ENCODE measurements around the gene TDRD9.

TDRD9 gene

DNA sequence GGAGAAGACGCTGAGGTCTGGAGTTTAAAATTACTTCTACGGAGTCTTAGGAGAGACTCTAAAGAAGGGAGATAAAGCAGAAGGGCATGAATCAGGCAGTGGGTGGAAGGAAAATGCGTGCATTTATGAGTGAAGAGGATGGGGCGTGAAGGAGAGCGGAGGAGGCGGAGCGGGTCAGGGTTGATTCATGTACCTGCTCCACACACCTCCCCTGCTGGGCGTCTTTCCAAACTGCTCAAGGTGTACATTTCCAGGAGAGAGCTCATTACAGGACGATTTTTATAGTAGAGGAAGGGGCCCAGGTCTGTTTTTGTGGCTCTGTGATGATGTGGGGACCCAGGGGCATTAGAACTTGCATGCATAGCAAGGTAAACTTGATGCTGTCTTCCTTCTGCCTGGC lies 92.2 kb downstream of the TDRD9 start:
- no peak overlapping the region for H3K4me3 ChIP-seq (ENCODE audit: low read length)
- DNase-seq, result no peak
- H3K9me2 ChIP-seq (replicated peaks; ENCODE audit: insufficient read depth, low read length), result no peaks in the 10 kb centered on the region
- H2AFZ ChIP-seq (ENCODE audit: low read length), result no peak overlapping the region
- H3K9me3 ChIP-seq (replicated peaks; ENCODE audit: insufficient read depth, low read length), result no peaks in the 10 kb centered on the region
- H3K9ac ChIP-seq (ENCODE audit: low read length), result no peak overlapping the region
- no peaks in the 10 kb centered on the region for H3K79me2 ChIP-seq (ENCODE audit: low read length)
- H3K36me3 ChIP-seq (replicated peaks; ENCODE audit: insufficient read depth, low read length), result no peaks in the 10 kb centered on the region
- H3K4me1 ChIP-seq (ENCODE audit: low read length), result no peaks in the 10 kb centered on the region
- TF ChIP-seq CTCF (IDR thresholded peaks at IDR 0.05; ENCODE audit: low read length) (no peak), EZH2 (optimal IDR thresholded peaks at IDR 0.05; ENCODE audit: low read depth, low read length) (no peak), EZH2phosphoT487 (IDR thresholded peaks at IDR 0.05; ENCODE audit: low read length) (no peak)
- no peaks in the 10 kb centered on the region for H3K27me3 ChIP-seq (replicated peaks; ENCODE audit: insufficient read depth, low read length)
- H4K20me1 ChIP-seq (ENCODE audit: insufficient read depth, low read length), result no peaks in the 10 kb centered on the region
- H3K27ac ChIP-seq (ENCODE audit: low read length), result no peak overlapping the region
- H3K4me2 ChIP-seq (ENCODE audit: low read depth, low read length), result no peak overlapping the region
- H3F3A ChIP-seq (ENCODE audit: insufficient read depth, low read length), result no peaks in the 10 kb centered on the region

GRCh38 chr14:104023325-104024055 lies 95.2 kb downstream of the TDRD9 start:
- Histone ChIP-seq H3K27me3 (replicated peaks; ENCODE audit: insufficient read depth, low read length) (no peaks in the 10 kb centered on the region), H3K27ac (ENCODE audit: low read length) (no peak overlapping the region), H3K4me2 (ENCODE audit: low read depth, low read length) (no peak overlapping the region), H2AFZ (ENCODE audit: low read length) (no peak overlapping the region), H4K20me1 (ENCODE audit: insufficient read depth, low read length) (no peaks in the 10 kb centered on the region), H3K79me2 (ENCODE audit: low read length) (no peaks in the 10 kb centered on the region), H3K9me2 (replicated peaks; ENCODE audit: insufficient read depth, low read length) (no peaks in the 10 kb centered on the region), H3K9me3 (replicated peaks; ENCODE audit: insufficient read depth, low read length) (no peaks in the 10 kb centered on the region), H3F3A (ENCODE audit: insufficient read depth, low read length) (no peaks in the 10 kb centered on the region), H3K4me1 (ENCODE audit: low read length) (no peaks in the 10 kb centered on the region), H3K9ac (ENCODE audit: low read length) (no peak overlapping the region), H3K4me3 (ENCODE audit: low read length) (no peak overlapping the region), H3K36me3 (replicated peaks; ENCODE audit: insufficient read depth, low read length) (no peaks in the 10 kb centered on the region)
- DNase-seq, result no peak
- TF ChIP-seq EZH2 (optimal IDR thresholded peaks at IDR 0.05; ENCODE audit: low read depth, low read length) (no peak), EZH2phosphoT487 (IDR thresholded peaks at IDR 0.05; ENCODE audit: low read length) (no peak), CTCF (IDR thresholded peaks at IDR 0.05; ENCODE audit: low read length) (no peak)

DNA sequence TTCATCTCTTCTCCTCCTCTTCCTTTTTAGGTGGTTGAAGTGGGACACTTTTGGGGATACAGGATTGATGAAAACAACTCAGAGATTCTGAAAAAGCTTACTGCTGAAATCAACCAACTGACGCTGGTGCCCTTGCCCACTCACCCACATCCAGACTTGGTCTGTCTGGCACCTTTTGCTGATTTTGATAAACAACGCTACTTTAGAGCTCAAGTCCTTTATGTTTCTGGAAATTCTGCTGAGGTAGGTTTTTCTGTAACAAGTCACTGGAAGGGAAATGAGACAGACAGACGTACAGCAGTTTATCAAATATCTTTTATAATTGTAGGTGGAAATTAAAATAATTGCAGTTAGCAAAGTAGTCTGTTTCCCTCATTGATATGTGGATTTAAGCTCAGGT lies 97.3 kb downstream of the TDRD9 start:
- TF ChIP-seq EZH2phosphoT487 (IDR thresholded peaks at IDR 0.05; ENCODE audit: low read length), result no peak
- no peak for TF ChIP-seq EZH2 (optimal IDR thresholded peaks at IDR 0.05; ENCODE audit: low read depth, low read length)
- no peak for TF ChIP-seq CTCF (IDR thresholded peaks at IDR 0.05; ENCODE audit: low read length)
- no peaks in the 10 kb centered on the region for H3K4me1 ChIP-seq (ENCODE audit: low read length)
- H4K20me1 ChIP-seq (ENCODE audit: insufficient read depth, low read length), result no peaks in the 10 kb centered on the region
- no peak overlapping the region for H3K4me3 ChIP-seq (ENCODE audit: low read length)
- no peaks in the 10 kb centered on the region for H3K9me3 ChIP-seq (replicated peaks; ENCODE audit: insufficient read depth, low read length)
- H3F3A ChIP-seq (ENCODE audit: insufficient read depth, low read length), result no peaks in the 10 kb centered on the region
- no peaks in the 10 kb centered on the region for H3K9me2 ChIP-seq (replicated peaks; ENCODE audit: insufficient read depth, low read length)
- H3K27ac ChIP-seq (ENCODE audit: low read length), result no peak overlapping the region
- H3K27me3 ChIP-seq (replicated peaks; ENCODE audit: insufficient read depth, low read length), result no peaks in the 10 kb centered on the region
- no peak overlapping the region for H3K9ac ChIP-seq (ENCODE audit: low read length)
- H2AFZ ChIP-seq (ENCODE audit: low read length), result no peak overlapping the region
- no peak overlapping the region for H3K4me2 ChIP-seq (ENCODE audit: low read depth, low read length)
- no peak for DNase-seq
- no peaks in the 10 kb centered on the region for H3K36me3 ChIP-seq (replicated peaks; ENCODE audit: insufficient read depth, low read length)
- no peaks in the 10 kb centered on the region for H3K79me2 ChIP-seq (ENCODE audit: low read length)

Measured in MM.1S (cell line).